DLD1 (cell line): ENCODE data around the gene CUEDC1.

Experiments
- in situ Hi-C: cut with HindIII; loops from 2 replicates; pipeline ENCODE4 v1.10.0; 2017; ENCODE audit warnings: low sequenced_read_pairs

Gene CUEDC1

DNA sequence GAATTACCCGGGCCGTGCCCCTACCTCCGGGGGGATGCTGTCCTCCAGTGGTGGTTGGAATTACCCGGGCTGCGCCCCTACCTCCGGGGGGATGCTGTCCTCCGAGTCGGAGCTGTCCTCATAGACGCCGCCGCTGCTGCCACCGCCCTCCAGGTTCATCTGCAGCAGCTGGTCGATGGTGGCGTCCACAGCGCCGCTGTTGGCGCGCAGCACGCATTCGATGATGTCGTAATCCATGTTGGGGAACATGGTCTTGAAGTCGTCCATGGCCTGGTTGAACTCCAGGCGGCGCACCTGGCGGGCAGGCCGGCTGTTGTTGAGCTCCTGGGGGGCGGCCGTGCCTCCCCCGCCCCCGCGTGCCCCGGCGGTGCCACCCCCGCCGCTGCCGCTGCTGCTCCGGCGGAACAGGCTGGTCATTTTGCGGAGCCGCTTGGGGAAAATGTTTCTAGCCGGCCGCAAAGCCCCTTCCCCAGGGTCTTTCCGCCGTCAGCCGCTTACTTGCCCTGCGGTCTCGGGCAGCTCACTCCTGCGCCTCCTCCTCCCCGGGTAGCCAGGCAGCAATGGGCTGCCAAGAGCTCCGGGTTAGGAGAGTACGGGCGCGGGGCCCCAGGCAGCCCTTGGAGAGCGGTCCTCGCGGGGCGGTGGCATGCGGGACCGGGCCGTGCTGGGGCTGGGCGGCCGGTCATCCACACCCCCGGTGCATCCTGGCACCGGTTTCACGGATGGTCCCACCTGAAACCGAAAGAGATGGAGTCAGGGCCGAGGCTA is 69.9 kb downstream of the CUEDC1 start:
- in situ Hi-C loops: no loop called here

DNA sequence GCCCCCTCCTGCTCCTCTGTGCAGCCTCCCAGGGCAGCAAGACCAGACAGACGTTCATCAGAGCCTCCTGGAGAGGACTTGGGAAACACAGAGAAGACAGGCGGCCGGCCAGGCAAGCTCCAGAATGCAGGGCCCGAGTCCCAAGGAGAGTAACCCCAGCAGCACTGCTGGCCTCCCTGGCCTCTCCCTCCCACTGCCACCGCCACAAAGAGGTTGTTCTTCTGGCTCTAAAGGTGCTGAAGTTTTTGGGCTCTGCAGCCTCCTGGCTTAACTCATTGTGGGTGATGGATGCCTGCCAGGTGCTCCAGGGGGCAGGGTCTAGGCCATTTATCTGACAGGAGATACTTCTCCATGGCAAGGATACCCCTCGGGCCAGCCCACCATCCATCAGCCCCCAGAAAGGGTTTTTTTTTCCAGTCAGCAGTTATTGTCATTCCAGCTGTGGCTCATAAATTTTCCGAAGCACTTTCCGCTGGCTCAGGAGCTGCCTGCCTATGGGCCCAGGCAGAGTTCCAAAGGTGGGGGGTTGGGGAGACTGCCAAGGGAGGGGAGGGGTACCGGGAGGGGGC is 73.3 kb downstream of the CUEDC1 start:
- in situ Hi-C loops: no loop called here

DNA sequence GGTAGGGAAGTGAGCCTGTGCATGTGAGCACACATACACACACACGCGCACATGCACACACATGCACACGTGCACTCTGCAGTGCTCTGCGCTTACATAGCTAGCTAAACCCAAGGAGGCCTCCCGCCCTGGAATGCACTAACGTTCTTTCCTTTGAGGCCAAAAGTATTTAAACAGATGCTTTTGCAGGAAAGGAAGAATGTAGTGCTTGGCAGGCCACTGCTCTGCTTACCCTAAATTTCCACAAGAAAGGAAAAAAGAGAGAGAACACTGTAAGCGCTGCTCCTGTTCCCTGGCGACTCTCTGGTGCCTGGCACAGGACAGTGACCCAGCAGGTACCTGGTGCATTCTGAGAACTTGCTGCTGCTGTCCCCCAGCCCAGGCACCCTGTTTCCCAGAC is 74.1 kb downstream of the CUEDC1 start:
- in situ Hi-C loops: no loop called here

DNA sequence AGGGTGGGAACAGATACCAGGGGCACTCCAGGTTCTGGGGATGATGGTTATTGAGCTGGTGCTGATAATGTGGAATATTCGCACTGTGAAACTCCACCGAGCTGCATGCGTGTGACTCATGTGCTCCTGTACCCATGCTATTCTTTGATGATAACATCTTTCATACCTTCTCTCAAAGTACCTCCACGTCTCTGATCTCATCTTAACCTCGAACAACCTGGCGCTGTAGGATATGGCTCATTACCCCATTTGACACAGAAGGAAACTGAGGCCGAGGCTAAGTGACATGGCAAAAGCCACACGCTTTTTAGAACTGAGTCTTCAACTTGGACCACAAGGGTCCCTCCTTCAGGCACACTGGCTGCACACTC is 75.1 kb downstream of the CUEDC1 start:
- in situ Hi-C loops: no loop called here

DNA sequence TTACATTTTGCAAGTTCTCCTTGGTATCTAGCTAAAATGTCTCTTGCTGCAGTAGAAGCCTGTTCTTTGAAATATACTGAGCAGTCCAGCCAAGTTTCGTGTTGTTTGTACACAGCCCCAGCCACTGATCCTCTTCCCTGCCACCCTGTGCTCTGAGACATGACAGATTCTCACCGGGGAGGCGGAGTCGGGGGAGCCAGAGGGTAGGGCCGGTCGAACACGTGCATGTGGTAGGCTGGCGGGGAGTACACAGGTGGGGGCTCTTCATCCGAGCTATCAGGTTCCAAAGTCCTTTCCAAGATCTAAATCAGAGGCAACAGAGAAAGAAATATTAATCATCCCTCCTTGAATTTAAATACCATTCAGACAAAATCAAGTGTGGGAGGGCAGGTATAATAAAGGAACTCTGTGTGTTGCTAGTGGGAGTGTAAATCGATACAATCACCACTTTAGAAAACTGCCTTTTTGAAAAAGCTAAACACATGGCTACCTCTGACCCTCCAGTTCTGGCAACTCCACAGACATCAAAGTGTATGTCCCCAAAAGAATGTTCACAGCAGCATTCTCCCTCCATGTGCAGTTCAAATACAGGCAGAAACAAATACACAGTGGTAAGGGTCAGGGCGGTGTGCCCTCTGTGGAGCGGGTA is 75.7 kb downstream of the CUEDC1 start:
- in situ Hi-C loops: no loop called here

DNA sequence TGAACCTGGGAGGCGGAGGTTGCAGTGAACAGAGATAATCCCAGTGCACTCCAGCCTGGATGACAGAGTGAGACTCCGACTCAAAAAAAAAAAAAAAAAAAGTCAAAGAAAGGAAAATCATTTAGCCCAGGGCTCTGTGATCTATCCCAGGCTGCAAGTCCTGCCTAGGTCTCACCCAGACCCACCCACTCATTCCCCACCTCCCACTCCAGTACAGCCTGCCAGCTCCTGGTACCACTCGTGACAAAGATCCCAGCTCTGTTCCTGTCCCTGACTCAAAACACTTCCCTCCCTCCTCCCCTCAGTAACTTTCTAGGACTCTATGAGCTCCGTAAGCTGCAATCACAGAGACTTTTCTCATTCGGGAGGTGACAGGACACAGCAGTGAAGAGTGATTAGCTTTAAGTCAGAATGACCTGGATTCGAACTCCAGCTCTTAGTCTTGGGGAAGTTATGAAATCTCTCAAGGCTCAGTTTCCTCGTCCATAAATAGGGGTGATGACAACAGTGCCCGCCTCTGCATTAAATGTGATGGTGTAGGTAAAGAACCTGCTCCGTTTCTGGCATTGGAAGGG is 77.3 kb downstream of the CUEDC1 start:
- in situ Hi-C loops: no loop called here

DNA sequence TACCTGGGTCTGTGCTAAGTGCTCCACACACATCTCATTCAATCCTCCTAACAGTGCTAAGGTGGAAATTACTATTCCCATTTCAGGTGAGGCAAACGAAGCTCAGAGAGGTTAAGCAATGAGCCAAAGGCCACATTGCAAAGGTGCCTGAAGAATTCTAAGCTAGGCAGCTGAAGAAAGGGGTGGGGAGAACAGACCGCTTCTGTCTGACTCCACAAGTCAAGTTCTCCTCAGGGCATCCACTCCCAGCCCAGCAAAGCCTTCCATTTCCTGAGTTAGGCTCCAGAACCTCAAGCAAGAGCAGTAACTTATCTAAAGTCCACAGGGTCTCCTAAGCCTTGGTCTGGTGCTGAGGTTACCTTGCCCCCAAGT is 78.4 kb downstream of the CUEDC1 start:
- in situ Hi-C loops: no loop called here

DNA sequence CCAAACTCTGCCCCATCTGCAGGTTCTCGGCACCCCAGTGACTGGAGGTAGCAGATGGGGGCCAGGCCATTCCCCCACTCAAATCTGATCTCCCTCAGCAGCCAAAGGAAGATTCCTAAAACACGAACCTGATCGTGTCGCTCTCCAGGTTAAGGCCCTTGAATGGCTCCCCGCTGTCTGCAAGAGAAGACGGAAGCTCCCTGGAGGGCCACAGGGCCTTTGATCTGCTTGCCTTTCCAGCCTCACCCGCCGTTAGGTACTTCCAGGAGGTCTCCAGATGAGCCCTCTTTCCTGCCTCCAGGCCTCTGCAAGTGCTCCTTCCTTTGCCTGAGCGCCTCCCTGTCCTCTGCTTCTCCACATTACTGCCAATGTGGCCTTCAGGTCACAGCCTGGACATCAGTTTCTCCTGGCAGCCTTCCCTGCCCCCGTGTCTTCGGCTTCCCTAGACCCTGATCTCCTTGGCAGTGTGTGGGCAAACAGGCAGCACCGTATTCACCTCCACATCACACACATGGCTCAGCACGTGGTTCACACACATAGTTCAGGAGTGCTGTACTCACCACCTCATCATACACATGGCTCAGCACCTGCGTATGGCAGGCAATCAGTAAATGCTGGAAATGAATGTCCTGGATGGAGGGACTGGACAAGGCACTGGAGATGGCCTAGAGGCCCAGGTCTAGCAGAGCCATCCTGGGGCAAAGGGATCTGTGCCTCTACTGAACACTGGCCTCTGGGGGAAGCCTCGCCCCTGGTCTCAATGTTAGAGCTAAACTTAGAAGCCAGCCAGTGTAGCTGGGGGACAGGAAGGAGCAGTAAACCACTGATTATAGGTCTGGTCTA is 79.0 kb downstream of the CUEDC1 start:
- in situ Hi-C loops: no loop called here

DNA sequence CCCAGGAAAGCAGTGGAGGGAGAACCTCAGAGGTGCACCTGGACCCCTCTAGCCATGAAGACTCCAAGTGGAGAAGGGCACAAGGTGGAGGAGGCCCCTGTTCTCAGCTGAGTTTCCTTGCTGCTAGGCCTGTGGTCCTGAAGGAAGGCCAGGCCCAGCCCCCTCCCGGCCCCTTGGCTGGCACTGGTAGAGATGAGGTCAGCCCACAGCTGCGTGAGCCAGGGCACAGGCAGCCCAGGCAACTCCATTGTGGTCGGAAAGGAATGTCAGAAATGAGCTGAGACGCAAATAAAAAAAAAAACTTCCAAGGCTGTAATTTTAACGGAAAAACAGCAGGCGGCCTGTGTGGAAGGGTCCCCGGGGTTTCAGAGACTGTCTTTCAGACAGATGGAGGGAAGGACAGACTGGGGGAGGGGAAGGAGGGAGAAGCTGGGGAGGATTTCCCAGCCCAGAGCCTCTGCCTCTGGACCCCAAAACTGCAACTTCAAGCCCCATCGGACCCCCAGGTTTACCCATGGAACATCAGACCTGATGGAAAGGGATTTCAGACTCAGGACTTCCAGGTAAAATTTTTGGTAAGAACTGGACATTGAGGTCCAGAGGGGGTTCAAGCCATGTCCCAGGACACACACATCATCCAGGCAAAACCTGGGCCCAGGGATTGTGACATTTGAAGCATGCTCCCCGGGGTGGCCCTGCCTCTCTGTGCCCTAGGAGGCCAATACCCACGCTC is 79.8 kb downstream of the CUEDC1 start:
- in situ Hi-C loops: no loop called here

DNA sequence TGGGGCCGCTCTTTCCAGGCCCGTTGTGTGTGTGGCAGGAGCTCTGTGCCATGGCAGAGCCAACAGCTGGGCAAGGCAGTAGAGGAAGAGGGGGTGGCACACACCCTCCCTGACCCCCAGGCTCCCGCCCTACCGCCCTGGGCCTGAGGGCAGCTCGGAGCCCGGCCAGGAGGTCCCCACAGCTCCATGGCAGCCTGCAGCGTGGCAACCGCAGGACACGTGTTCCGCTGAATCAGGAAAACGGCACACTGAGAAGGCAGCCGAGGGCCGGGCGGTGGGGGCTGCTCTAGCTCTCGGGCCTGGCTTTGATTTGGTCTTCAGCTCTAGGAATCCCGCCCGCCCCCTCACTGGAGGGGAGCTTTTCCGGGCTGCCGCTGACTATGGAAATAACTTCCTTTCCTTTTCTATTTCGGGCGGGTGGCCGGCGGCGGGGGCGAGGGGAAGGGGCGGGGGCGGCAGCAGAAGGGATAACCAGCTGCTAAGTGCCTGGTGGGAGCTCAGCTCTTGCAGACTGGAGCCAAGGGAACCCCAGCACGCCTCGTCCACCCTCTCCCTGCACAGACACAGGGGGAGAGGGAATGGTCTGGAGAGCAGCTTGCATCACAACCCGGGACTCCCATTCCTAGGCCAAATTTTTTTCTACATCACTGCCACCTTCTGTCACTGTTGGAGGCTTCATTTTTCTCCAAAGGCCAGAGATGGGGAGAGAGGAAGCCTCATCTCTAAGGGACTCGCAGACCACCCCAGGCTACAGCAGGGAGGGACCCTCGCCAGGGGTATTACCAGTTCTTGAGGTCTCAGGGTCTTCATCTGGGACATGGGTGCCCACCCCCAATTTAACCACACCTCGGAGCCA is 80.5 kb downstream of the CUEDC1 start:
- in situ Hi-C loops: no loop called here

DNA sequence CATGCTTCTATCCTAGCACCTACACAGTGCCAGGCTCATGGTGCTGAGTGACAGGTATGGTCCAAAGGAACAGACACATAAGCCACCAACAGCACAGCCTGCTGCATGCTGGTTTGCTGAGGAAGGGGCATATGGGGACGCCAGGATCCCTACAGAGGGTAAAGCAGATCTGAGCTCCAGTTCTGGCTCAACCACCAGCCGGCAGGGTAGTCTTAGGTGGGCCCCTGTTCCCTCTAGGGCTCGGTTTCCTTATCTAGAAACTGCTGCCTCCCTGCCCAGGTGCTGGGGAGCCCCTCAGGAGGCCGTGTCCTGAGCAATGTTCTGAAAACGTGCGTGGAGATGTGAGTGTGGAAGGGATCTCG is 81.2 kb downstream of the CUEDC1 start:
- in situ Hi-C loops: no loop called here

DNA sequence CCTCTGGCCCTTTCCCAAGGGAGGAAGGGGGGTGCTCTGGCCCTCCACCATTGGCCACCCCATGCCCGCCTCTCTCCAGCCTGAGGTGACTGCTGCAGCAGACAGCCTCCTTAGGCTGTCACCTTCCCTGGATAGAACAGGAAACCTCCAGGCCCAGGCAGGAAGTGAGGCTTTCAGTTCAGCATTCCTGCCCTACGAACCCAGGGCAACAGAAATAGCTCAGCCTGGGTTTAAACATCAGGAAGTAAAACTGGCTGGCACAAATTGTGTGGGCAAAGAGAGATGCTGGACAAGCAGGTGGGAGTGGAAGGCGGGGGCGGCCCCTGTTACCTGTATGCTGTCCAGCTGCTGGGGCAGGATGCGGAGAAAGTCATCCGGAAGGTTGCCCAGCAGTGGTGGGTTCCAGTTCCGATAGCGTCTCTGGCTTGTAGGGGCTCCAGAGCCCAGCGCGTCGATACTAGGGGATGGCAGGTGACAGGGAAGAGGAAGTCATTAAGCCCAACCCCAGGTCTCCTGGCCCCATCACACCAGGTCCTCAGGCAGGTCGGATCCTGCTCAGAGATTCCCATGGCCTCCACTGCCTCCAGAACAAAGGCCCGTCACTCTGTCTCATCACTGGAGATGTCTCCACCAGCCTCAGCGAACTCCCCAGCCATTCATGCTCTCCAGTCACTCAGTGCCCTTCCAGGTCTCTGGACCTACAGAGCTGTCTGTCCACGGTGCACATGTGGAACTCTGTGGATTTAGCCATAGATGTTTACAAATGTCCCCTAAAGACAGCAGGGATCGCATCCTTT is 81.8 kb downstream of the CUEDC1 start:
- in situ Hi-C loops: no loop called here

DNA sequence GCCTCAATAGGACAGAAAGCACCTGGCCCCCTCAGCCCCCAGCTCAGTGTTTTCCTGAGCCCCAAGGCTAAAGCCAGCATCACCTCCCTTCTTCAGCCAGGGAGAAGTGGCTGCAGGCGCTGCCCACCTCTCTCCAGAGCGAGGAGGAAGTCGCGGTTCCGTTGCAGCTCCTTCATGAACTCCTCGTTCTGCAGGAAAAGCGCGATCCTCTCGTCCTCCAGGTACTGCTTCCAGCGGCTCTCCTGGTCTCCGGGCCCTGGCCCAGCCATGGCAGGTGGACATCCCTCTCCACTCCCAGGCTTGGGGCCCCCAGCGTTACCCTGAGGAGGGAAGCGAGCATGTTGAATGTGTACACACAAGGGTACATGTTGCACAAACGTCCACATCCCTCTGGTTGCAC is 82.7 kb downstream of the CUEDC1 start:
- in situ Hi-C loops: no loop called here

DNA sequence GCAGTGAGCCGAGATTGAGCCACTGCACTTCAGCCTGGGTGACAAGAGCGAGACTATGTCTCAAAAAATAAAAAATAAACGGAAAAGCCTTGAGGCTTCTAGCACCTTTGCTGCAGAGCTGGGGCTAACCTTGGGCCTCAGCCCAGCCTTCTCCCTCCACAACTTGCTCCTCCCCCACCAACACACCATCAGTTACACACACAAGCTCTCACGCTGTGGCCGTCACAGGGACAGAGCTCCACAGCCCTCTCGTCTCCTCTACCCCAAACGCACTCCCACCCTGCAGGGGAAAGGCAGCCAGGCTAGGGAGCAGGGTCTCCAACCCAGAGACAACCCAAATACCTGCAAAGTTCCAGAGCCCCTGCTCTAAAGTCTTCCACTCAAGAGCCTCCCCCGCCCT is 83.3 kb downstream of the CUEDC1 start:
- in situ Hi-C loops: no loop called here

DNA sequence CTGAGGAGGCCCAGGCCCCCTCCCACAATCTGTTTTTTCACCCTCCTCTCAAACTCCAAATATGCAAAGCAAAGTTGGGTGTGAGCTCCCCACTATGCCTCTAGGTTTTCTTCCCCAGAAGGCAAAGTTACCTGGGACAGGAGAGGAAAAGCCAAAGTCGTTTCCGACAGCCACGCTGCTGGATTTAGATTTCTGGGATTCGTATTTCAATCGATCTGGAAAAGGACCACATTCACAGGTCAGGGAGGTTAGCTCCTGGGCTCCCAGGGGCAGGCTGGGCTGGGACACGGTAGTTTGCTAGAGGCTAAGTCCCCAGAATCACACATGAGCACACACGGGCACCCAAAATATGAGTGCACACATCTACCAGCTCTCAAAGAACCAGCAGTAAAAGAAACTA is 84.1 kb downstream of the CUEDC1 start:
- in situ Hi-C loops: no loop called here

DNA sequence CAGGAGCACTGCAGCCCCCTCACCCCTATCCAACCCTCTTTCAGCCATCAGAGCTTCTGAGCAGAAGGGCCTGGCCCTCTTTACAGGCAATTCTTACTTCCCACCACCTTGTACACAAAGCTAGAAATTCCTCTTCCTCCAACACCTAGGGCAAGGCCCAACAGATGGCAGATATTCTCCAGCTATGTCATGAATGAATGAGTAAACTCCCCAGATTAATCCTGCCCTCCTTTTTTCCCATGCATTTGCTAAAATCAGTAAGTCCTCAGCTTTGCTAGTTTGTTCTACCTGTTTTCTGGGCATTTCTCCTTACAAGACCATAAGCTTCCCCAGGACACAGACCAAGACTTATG is 85.0 kb downstream of the CUEDC1 start:
- in situ Hi-C loops: no loop called here

DNA sequence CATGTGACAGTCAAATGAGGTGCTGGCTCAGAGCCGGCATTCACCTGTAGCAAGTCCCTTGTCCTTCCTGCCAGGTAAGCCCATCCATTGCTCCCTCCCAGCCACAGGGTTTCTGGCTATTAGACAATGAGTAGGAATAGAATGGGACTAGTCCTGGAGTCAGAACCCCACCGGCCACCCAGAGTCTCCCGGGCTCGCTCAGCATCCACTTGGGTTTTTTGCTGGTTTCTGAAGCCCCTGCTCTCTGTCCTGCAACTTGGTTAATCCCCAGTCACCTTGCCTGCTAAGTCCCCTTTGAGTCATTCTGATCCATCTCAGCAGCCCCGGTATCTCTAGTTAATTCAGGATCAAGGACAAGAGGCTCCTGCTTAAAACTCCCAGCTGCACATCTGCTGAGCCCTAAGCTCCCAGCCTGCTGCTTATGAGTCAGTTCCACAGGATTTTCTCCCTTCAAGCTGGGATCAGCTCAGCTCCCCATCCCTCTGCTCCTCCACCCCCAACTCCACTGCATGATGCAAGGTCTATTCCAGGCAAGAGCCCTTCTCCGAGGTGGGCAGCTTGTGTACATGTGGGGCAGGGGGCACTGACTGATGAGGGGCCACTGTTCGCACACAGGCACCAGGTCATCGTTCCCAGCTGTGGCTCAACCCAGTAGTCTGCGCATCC is 85.5 kb downstream of the CUEDC1 start:
- in situ Hi-C loops: no loop called here

DNA sequence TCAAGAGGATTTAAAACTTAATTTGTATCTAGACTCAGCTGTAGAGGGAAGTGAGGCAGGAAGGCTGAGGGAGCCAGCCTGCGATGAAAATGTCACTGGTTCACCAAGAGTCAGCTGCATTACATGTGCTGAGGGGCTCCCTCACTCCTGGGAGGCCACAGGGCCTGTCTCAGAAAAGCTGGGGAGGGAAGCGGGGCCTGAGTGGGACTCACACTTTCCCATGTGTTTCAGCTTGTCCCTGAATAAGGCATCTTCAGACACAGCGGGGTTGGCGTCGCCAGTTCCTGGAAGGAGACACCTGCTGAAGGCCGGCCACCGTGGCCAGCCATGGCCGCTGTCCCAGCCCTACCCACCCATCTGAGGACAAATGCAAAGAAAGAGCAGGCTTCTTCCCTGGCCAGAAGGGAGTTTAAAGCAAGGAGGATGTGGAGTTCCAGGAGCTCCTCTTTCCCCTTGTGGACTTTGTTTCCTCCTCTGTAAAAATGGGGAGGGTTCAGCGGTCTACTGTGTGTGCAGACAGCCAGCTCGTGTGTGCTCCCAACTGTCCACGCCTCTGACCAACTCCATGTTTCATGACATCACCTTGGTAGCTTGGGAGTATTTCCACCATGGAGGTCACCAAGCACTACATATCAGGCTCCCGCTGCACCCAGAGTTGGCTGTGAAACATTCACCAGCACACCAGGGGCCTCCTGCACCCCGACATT is 86.1 kb downstream of the CUEDC1 start:
- in situ Hi-C loops: no loop called here
